GM23338 (cell line): Measurements from ENCODE around the gene TXNDC15. TPM values are rescaled to one million over a fixed set of nuclear protein-coding genes. Genes with fewer than 3 reads are reported as not detected.

ENCODE experiments used
- ATAC-seq: fragments of 200-7000 bp; cut with Tn5 transposase; 3 replicates; pipeline ENCODE4 v1.9.1; 2020
- DNase-seq: peaks from one replicate; pipeline ENCODE4 v3.0.0-alpha.2; 2015; ENCODE audit warnings: low spot score
- H2AFZ ChIP-seq: fragments of 200-600 bp; sonication (generic); 2 replicates; pipeline ENCODE4 v1.8.0; 2016; ENCODE audit warnings: antibody characterized with exemption, mild to moderate bottlenecking, moderate library complexity
- H3F3A ChIP-seq: fragments of 200-600 bp; sonication (generic); replicated peaks from 2 replicates; pipeline ENCODE4 v1.8.0; 2017; ENCODE audit warnings: antibody characterized with exemption, mixed run types, low read depth
- H3K27ac ChIP-seq: fragments of 200-600 bp; sonication (generic); 2 replicates; pipeline ENCODE4 v1.6.1; 2016; ENCODE audit warnings: low read depth
- H3K27me3 ChIP-seq: fragments of 200-600 bp; sonication (generic); 2 replicates; pipeline ENCODE4 v1.8.0; 2016; ENCODE audit warnings: mild to moderate bottlenecking, mixed run types, moderate library complexity; ENCODE audit not compliant: insufficient read depth
- H3K36me3 ChIP-seq: fragments of 200-600 bp; sonication (generic); 2 replicates; pipeline ENCODE4 v1.8.0; 2016; ENCODE audit warnings: mild to moderate bottlenecking; ENCODE audit not compliant: insufficient read depth
- H3K4me1 ChIP-seq: fragments of 200-600 bp; sonication (generic); 2 replicates; pipeline ENCODE4 v1.8.0; 2016; ENCODE audit warnings: mild to moderate bottlenecking, moderate library complexity; ENCODE audit not compliant: insufficient read depth
- H3K4me2 ChIP-seq: fragments of 200-600 bp; sonication (generic); 2 replicates; pipeline ENCODE4 v1.7.1; 2017; ENCODE audit warnings: mixed run types
- H3K4me3 ChIP-seq: fragments of 200-600 bp; sonication (generic); 2 replicates; pipeline ENCODE4 v1.6.1; 2016; ENCODE audit warnings: mixed run types
- H3K79me2 ChIP-seq: fragments of 200-600 bp; sonication (generic); replicated peaks from 2 replicates; pipeline ENCODE4 v1.8.0; 2017; ENCODE audit warnings: mild to moderate bottlenecking; ENCODE audit not compliant: insufficient read depth
- H3K9me2 ChIP-seq: fragments of 200-600 bp; sonication (generic); 2 replicates; pipeline ENCODE4 v1.8.0; 2017; ENCODE audit not compliant: insufficient read depth
- H4K20me1 ChIP-seq: fragments of 200-600 bp; sonication (generic); replicated peaks from 2 replicates; pipeline ENCODE4 v1.8.0; 2017; ENCODE audit warnings: mild to moderate bottlenecking; ENCODE audit not compliant: insufficient read depth
- H3K27ac Mint-ChIP-seq: 2 replicates; pipeline ENCODE4 v1.8.0; 2020; ENCODE audit warnings: inconsistent platforms, mild to moderate bottlenecking, moderate library complexity, mixed read lengths
- H3K27me3 Mint-ChIP-seq: 3 replicates; pipeline ENCODE4 v1.8.0; 2022; ENCODE audit warnings: low read depth, mild to moderate bottlenecking, moderate library complexity, mixed read lengths, inconsistent platforms; ENCODE audit not compliant: insufficient read depth, poor library complexity
- H3K36me3 Mint-ChIP-seq: 3 replicates; pipeline ENCODE4 v1.8.0; 2021; ENCODE audit warnings: low read depth, mild to moderate bottlenecking, inconsistent platforms, moderate library complexity, mixed read lengths
- H3K4me1 Mint-ChIP-seq: 3 replicates; pipeline ENCODE4 v1.8.0; 2020; ENCODE audit warnings: mild to moderate bottlenecking, inconsistent platforms, mixed read lengths
- H3K4me3 Mint-ChIP-seq: 3 replicates; pipeline ENCODE4 v1.8.0; 2021; ENCODE audit warnings: moderate library complexity, mild to moderate bottlenecking, inconsistent platforms, mixed read lengths
- H3K9me3 Mint-ChIP-seq: 3 replicates; pipeline ENCODE4 v1.8.0; 2020; ENCODE audit warnings: moderate library complexity, mild to moderate bottlenecking, inconsistent platforms, mixed read lengths
- EZH2 ChIP-seq: fragments of 200-600 bp; sonication (generic); IDR thresholded peaks from one replicate; pipeline ENCODE4 v1.8.0; 2017; ENCODE audit warnings: antibody characterized with exemption, mild to moderate bottlenecking, low read depth; ENCODE audit not compliant: unreplicated experiment
- JUNB ChIP-seq: IDR thresholded peaks from one replicate; pipeline ENCODE4 v1.6.1; 2016; ENCODE audit warnings: antibody characterized with exemption; ENCODE audit not compliant: unreplicated experiment
- NANOG ChIP-seq: IDR thresholded peaks from 2 replicates; pipeline ENCODE4 v1.6.1; 2016; ENCODE audit warnings: antibody characterized with exemption, borderline replicate concordance
- POLR2AphosphoS5 ChIP-seq: IDR thresholded peaks from 2 replicates; pipeline ENCODE4 v1.6.1; 2016; ENCODE audit warnings: antibody characterized with exemption, low read depth
- STAT1 ChIP-seq: IDR thresholded peaks from one replicate; pipeline ENCODE4 v1.6.1; 2016; ENCODE audit warnings: antibody characterized with exemption; ENCODE audit not compliant: unreplicated experiment
- ZNF114 ChIP-seq: fragments of 250-450 bp; sonication (Bioruptor Pico); IDR thresholded peaks from 2 replicates; pipeline ENCODE4 v1.5.0; 2020; ENCODE audit warnings: mild to moderate bottlenecking, moderate library complexity
- polyA plus RNA-seq: library from polyadenylated mRNA; unstranded; fragments of >200 nt; fragmentation: Nextera tagmentation; extraction: Ambion mirVana; gene quantifications from 2 replicates; pipeline ENCODE4 v1.2.1, GENCODE V29; 2016
- total RNA-seq: library from RNA; depleted of rRNA; stranded (reverse); fragments of >200 nt; shearing (Covaris generic); gene quantifications from 2 replicates; pipeline ENCODE4 v1.2.3, GENCODE V29; 2014
- TF ChIP-seq, protein P1 (sequence below): IDR thresholded peaks from one replicate; pipeline ENCODE4 v1.6.1; 2018; ENCODE audit warnings: antibody characterized with exemption; ENCODE audit not compliant: unreplicated experiment
- TF ChIP-seq, protein P2 (sequence below), 2 experiments: fragments of 200-600 bp in 1 of 2; sonication (generic) in 1 of 2; conservative IDR thresholded peaks; 2 replicates each; pipeline versions ENCODE4 v1.5.1 to v1.6.1; 2016 to 2017; ENCODE audit warnings: antibody characterized with exemption in 2 of 2, low read depth in 2 of 2, mild to moderate bottlenecking in 2 of 2, moderate library complexity in 1 of 2
- TF ChIP-seq, protein P3 (sequence below): fragments of 250-450 bp; sonication (Bioruptor Pico); IDR thresholded peaks from 2 replicates; pipeline ENCODE4 v1.5.0; 2020; ENCODE audit warnings: mild to moderate bottlenecking, moderate library complexity
- TF ChIP-seq, protein P4 (sequence below): IDR thresholded peaks from 2 replicates; pipeline ENCODE4 v1.6.1; 2016; ENCODE audit warnings: antibody characterized with exemption

The TXNDC15 gene
- total and polyA plus RNA-seq, 2 experiments from 2014 or later = 24.4 to 28.5 TPM

DNA sequence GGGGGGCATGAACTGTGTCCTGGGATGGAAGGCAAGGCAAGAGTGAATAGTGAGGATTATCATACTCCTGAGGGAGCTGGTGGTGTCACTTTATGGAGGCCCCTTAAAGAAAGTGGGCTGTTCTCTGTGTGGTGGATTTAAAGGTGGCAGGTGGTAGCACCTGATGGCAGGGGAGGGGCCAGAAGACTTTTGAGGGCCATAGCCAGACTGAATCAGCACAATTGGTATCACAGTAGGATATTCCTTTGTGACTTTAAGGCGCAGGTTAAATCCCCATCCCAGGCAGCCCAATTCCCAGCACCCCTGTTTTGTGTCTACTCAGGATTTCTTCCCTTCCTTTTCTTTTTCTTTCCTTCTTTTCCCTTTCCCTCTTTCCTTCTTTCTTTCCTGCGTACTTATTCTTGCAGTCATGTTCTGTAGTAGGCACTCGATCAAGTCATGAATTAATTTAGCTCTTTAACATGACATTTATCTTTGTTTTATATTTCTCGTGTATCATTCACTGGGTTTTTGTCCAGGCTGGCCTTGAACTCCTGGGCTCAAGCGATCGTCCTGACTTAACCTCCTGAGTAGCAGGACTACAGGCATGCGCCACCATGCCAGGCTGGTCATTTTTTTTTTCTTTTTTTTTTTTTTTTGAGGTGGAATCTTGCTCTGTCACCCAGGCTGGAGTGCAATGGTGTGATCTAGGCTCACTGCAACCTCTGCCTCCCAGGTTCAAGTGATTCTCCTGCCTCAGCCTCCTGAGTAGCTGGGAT is 19.8 kb downstream of the TXNDC15 start (continued):
- TF ChIP-seq, protein P1, sequence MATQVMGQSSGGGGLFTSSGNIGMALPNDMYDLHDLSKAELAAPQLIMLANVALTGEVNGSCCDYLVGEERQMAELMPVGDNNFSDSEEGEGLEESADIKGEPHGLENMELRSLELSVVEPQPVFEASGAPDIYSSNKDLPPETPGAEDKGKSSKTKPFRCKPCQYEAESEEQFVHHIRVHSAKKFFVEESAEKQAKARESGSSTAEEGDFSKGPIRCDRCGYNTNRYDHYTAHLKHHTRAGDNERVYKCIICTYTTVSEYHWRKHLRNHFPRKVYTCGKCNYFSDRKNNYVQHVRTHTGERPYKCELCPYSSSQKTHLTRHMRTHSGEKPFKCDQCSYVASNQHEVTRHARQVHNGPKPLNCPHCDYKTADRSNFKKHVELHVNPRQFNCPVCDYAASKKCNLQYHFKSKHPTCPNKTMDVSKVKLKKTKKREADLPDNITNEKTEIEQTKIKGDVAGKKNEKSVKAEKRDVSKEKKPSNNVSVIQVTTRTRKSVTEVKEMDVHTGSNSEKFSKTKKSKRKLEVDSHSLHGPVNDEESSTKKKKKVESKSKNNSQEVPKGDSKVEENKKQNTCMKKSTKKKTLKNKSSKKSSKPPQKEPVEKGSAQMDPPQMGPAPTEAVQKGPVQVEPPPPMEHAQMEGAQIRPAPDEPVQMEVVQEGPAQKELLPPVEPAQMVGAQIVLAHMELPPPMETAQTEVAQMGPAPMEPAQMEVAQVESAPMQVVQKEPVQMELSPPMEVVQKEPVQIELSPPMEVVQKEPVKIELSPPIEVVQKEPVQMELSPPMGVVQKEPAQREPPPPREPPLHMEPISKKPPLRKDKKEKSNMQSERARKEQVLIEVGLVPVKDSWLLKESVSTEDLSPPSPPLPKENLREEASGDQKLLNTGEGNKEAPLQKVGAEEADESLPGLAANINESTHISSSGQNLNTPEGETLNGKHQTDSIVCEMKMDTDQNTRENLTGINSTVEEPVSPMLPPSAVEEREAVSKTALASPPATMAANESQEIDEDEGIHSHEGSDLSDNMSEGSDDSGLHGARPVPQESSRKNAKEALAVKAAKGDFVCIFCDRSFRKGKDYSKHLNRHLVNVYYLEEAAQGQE = no peak
- no peak for TF ChIP-seq POLR2AphosphoS5

DNA sequence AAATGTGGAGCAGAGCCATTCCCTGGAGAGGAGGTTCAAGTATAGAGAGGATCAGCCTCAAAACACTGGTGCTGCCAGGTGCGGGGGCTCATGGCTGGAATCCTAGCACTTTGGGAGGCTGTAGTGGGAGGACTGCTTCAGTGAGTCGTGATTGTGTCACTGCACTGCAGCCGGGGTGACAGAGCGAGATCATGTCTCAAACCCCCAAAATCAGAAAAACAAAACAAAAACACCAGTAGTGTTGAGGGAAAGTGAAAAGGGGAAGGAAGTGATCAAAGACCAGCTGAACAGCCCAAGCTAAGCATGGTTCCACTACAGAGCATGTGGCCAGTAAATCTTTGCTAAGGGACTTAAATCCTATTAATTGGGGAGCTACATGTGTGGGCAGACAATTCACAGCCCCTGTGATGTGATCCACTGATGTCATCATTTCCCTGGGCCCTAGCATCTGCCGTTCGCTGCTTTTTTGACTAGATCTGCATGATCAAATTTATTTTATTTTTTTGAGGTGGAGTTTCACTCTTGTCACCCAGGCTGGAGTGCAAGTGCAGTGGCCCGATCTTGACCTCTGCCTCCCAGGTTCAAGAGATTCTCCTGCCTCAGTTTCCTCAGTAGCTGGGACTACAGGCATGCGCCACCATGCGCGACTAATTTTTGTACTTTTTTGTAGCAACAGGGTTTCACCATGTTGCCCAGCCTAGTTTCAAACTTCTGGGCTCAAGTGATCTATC is 28.1 kb downstream of the TXNDC15 start:
- H3K27ac Mint-ChIP-seq = no peak overlapping the region

More for the DNA sequence above, 28.1 kb downstream of the TXNDC15 start:
- H3K79me2 ChIP-seq = peaks cover 11% of the 10 kb centered on the region
- no peak overlapping the region for H3K4me3 Mint-ChIP-seq
- H3K36me3 Mint-ChIP-seq = peaks cover 10% of the 10 kb centered on the region; the same call in 2 of the 3 replicates
- no peak overlapping the region for H2AFZ ChIP-seq
- H3K4me3 ChIP-seq = no peak overlapping the region
- H3K4me1 Mint-ChIP-seq = peaks cover 9% of the 10 kb centered on the region
- peaks cover 13% of the 10 kb centered on the region for H3K27me3 Mint-ChIP-seq
- DNase-seq (no peak), ATAC-seq (no peak)
- peaks cover 10% of the 10 kb centered on the region; the same call in 1 of the 2 replicates for H3K4me1 ChIP-seq
- H3K9me3 Mint-ChIP-seq = no peaks in the 10 kb centered on the region
- no peaks in the 10 kb centered on the region for H3K27me3 ChIP-seq
- no peaks in the 10 kb centered on the region for H4K20me1 ChIP-seq
- TF ChIP-seq ZNF114 (no peak), STAT1 (no peak), NANOG (no peak), EZH2 (no peak), JUNB (no peak)
- TF ChIP-seq, protein P2, sequence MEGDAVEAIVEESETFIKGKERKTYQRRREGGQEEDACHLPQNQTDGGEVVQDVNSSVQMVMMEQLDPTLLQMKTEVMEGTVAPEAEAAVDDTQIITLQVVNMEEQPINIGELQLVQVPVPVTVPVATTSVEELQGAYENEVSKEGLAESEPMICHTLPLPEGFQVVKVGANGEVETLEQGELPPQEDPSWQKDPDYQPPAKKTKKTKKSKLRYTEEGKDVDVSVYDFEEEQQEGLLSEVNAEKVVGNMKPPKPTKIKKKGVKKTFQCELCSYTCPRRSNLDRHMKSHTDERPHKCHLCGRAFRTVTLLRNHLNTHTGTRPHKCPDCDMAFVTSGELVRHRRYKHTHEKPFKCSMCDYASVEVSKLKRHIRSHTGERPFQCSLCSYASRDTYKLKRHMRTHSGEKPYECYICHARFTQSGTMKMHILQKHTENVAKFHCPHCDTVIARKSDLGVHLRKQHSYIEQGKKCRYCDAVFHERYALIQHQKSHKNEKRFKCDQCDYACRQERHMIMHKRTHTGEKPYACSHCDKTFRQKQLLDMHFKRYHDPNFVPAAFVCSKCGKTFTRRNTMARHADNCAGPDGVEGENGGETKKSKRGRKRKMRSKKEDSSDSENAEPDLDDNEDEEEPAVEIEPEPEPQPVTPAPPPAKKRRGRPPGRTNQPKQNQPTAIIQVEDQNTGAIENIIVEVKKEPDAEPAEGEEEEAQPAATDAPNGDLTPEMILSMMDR (conservative IDR thresholded peaks at IDR 0.05; ENCODE audit: low read depth in 2 of 2) = no peak
- TF ChIP-seq, protein P3, sequence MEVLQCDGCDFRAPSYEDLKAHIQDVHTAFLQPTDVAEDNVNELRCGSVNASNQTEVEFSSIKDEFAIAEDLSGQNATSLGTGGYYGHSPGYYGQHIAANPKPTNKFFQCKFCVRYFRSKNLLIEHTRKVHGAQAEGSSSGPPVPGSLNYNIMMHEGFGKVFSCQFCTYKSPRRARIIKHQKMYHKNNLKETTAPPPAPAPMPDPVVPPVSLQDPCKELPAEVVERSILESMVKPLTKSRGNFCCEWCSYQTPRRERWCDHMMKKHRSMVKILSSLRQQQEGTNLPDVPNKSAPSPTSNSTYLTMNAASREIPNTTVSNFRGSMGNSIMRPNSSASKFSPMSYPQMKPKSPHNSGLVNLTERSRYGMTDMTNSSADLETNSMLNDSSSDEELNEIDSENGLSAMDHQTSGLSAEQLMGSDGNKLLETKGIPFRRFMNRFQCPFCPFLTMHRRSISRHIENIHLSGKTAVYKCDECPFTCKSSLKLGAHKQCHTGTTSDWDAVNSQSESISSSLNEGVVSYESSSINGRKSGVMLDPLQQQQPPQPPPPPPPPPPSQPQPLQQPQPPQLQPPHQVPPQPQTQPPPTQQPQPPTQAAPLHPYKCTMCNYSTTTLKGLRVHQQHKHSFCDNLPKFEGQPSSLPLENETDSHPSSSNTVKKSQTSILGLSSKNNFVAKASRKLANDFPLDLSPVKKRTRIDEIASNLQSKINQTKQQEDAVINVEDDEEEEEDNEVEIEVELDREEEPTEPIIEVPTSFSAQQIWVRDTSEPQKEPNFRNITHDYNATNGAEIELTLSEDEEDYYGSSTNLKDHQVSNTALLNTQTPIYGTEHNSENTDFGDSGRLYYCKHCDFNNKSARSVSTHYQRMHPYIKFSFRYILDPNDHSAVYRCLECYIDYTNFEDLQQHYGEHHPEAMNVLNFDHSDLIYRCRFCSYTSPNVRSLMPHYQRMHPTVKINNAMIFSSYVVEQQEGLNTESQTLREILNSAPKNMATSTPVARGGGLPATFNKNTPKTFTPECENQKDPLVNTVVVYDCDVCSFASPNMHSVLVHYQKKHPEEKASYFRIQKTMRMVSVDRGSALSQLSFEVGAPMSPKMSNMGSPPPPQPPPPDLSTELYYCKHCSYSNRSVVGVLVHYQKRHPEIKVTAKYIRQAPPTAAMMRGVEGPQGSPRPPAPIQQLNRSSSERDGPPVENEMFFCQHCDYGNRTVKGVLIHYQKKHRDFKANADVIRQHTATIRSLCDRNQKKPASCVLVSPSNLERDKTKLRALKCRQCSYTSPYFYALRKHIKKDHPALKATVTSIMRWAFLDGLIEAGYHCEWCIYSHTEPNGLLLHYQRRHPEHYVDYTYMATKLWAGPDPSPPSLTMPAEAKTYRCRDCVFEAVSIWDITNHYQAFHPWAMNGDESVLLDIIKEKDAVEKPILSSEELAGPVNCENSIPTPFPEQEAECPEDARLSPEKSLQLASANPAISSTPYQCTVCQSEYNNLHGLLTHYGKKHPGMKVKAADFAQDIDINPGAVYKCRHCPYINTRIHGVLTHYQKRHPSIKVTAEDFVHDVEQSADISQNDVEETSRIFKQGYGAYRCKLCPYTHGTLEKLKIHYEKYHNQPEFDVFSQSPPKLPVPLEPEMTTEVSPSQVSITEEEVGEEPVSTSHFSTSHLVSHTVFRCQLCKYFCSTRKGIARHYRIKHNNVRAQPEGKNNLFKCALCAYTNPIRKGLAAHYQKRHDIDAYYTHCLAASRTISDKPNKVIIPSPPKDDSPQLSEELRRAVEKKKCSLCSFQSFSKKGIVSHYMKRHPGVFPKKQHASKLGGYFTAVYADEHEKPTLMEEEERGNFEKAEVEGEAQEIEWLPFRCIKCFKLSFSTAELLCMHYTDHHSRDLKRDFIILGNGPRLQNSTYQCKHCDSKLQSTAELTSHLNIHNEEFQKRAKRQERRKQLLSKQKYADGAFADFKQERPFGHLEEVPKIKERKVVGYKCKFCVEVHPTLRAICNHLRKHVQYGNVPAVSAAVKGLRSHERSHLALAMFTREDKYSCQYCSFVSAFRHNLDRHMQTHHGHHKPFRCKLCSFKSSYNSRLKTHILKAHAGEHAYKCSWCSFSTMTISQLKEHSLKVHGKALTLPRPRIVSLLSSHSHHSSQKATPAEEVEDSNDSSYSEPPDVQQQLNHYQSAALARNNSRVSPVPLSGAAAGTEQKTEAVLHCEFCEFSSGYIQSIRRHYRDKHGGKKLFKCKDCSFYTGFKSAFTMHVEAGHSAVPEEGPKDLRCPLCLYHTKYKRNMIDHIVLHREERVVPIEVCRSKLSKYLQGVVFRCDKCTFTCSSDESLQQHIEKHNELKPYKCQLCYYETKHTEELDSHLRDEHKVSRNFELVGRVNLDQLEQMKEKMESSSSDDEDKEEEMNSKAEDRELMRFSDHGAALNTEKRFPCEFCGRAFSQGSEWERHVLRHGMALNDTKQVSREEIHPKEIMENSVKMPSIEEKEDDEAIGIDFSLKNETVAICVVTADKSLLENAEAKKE (CRISPR knock-in tag) = no peak
- TF ChIP-seq, protein P4, sequence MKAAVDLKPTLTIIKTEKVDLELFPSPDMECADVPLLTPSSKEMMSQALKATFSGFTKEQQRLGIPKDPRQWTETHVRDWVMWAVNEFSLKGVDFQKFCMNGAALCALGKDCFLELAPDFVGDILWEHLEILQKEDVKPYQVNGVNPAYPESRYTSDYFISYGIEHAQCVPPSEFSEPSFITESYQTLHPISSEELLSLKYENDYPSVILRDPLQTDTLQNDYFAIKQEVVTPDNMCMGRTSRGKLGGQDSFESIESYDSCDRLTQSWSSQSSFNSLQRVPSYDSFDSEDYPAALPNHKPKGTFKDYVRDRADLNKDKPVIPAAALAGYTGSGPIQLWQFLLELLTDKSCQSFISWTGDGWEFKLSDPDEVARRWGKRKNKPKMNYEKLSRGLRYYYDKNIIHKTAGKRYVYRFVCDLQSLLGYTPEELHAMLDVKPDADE = no peak
- peaks cover 5% of the 10 kb centered on the region; the same call in 1 of the 2 replicates for H3F3A ChIP-seq
- no peaks in the 10 kb centered on the region for H3K9me2 ChIP-seq
- no peak overlapping the region for H3K27ac ChIP-seq
- H3K36me3 ChIP-seq = no peaks in the 10 kb centered on the region
- H3K4me2 ChIP-seq = no peak overlapping the region
